ENCODE measurements around the gene ITGA8. TPM values are rescaled to one million over a fixed set of nuclear protein-coding genes. Genes with fewer than 3 reads are reported as not detected.
"Not testable (repeated sequence)": the region's sequence is repeated elsewhere in the genome, so short reads cannot be mapped to it uniquely, and the experiment has no call there.

Gene ITGA8
- polyA plus RNA-seq, 1 donor (not counting 4 experiments of a cell fraction or from before 2014, with no cell fraction given), result not detected

- Histone ChIP-seq H2AFZ (ENCODE audit: control insufficient read depth, low read length) (no peak overlapping the region), H3K79me2 (ENCODE audit: control insufficient read depth, insufficient read depth, low read length) (no peaks in the 10 kb centered on the region), H3K9ac (ENCODE audit: control insufficient read depth, extremely low read depth, insufficient read depth, low read length) (no peak overlapping the region), H3K27ac (ENCODE audit: control insufficient read depth, insufficient read depth, low read length) (no peak overlapping the region), H3K36me3 (ENCODE audit: control insufficient read depth in 2 of 2, extremely low read depth in 1 of 2, insufficient read depth in 2 of 2, low read length in 2 of 2) (no peaks in the 10 kb centered on the region), H4K20me1 (ENCODE audit: control insufficient read depth, extremely low read depth, insufficient read depth, low read length) (no peaks in the 10 kb centered on the region), H3K4me1 (ENCODE audit: control insufficient read depth, extremely low read depth, insufficient read depth, low read length) (no peaks in the 10 kb centered on the region), H3K27me3 (ENCODE audit: control insufficient read depth, extremely low read depth, insufficient read depth, low read length) (no peaks in the 10 kb centered on the region), H3K9me3 (ENCODE audit: control insufficient read depth, low read depth, low read length) (no peaks in the 10 kb centered on the region), H3K4me3 (ENCODE audit: control insufficient read depth in 2 of 3, extremely low read depth in 1 of 3, insufficient read depth in 2 of 3, low read depth in 1 of 3, low read length in 3 of 3) (no peak overlapping the region), H3K9me1 (ENCODE audit: control insufficient read depth, extremely low read depth, insufficient read depth, low read length) (no peaks in the 10 kb centered on the region), H3K4me2 (ENCODE audit: control insufficient read depth, extremely low read depth, insufficient read depth, low read depth, low read length) (no peak overlapping the region)
- FAIRE-seq (no peak), DNase-seq (ENCODE audit: low read depth, low spot score) (no peak)
- no peak for TF ChIP-seq CTCF (optimal IDR thresholded peaks at IDR 0.05 in 1 of 3, IDR thresholded peaks at IDR 0.05 in 1 of 3, conservative IDR thresholded peaks at IDR 0.05 in 1 of 3; ENCODE audit: extremely low read depth in 1 of 3, insufficient read depth in 2 of 3, low read length in 3 of 3)
- no peak for TF ChIP-seq EZH2 (IDR thresholded peaks at IDR 0.05; ENCODE audit: low read length)
- dilution Hi-C loops (cut with MboI; ENCODE audit: extremely low pct_ligation_motif_present, low sequenced_read_pairs), result no loop called here
These were observed 243.4 kb downstream of the ITGA8 start for GRCh38 chr10:15476337-15476736.

- H3K79me2 ChIP-seq (ENCODE audit: control insufficient read depth, insufficient read depth, low read length); H3K9me3 ChIP-seq (ENCODE audit: control insufficient read depth, low read depth, low read length); H3K36me3 ChIP-seq (ENCODE audit: control insufficient read depth in 2 of 2, extremely low read depth in 1 of 2, insufficient read depth in 2 of 2, low read length in 2 of 2); H2AFZ ChIP-seq (ENCODE audit: control insufficient read depth, low read length); H3K27ac ChIP-seq (ENCODE audit: control insufficient read depth, insufficient read depth, low read length); H3K4me2 ChIP-seq (ENCODE audit: control insufficient read depth, extremely low read depth, insufficient read depth, low read depth, low read length); DNase-seq (ENCODE audit: low read depth, low spot score); H3K27me3 ChIP-seq (ENCODE audit: control insufficient read depth, extremely low read depth, insufficient read depth, low read length); dilution Hi-C loops (cut with MboI; ENCODE audit: extremely low pct_ligation_motif_present, low sequenced_read_pairs); H3K9me1 ChIP-seq (ENCODE audit: control insufficient read depth, extremely low read depth, insufficient read depth, low read length); H4K20me1 ChIP-seq (ENCODE audit: control insufficient read depth, extremely low read depth, insufficient read depth, low read length); H3K4me1 ChIP-seq (ENCODE audit: control insufficient read depth, extremely low read depth, insufficient read depth, low read length); H3K9ac ChIP-seq (ENCODE audit: control insufficient read depth, extremely low read depth, insufficient read depth, low read length); FAIRE-seq; H3K4me3 ChIP-seq (ENCODE audit: control insufficient read depth in 2 of 3, extremely low read depth in 1 of 3, insufficient read depth in 2 of 3, low read depth in 1 of 3, low read length in 3 of 3): not testable (repeated sequence)
These were observed 244.3 kb downstream of the ITGA8 start for GRCh38 chr10:15475439-15475838.

- no peak overlapping the region for H2AFZ ChIP-seq (ENCODE audit: control insufficient read depth, low read length)
- no peaks in the 10 kb centered on the region for H3K27me3 ChIP-seq (ENCODE audit: control insufficient read depth, extremely low read depth, insufficient read depth, low read length)
- FAIRE-seq, result no peak
- no peak for DNase-seq (ENCODE audit: low read depth, low spot score)
- H3K9me3 ChIP-seq (ENCODE audit: control insufficient read depth, low read depth, low read length), result no peaks in the 10 kb centered on the region
- no peaks in the 10 kb centered on the region for H3K36me3 ChIP-seq (ENCODE audit: control insufficient read depth in 2 of 2, extremely low read depth in 1 of 2, insufficient read depth in 2 of 2, low read length in 2 of 2)
- no peak overlapping the region for H3K27ac ChIP-seq (ENCODE audit: control insufficient read depth, insufficient read depth, low read length)
- dilution Hi-C loops (cut with MboI; ENCODE audit: extremely low pct_ligation_motif_present, low sequenced_read_pairs), result no loop called here
- TF ChIP-seq EZH2 (IDR thresholded peaks at IDR 0.05; ENCODE audit: low read length), result no peak
- TF ChIP-seq CTCF (optimal IDR thresholded peaks at IDR 0.05 in 1 of 3, IDR thresholded peaks at IDR 0.05 in 1 of 3, conservative IDR thresholded peaks at IDR 0.05 in 1 of 3; ENCODE audit: extremely low read depth in 1 of 3, insufficient read depth in 2 of 3, low read length in 3 of 3), result no peak
- no peak overlapping the region for H3K9ac ChIP-seq (ENCODE audit: control insufficient read depth, extremely low read depth, insufficient read depth, low read length)
- H3K4me3 ChIP-seq (ENCODE audit: control insufficient read depth in 2 of 3, extremely low read depth in 1 of 3, insufficient read depth in 2 of 3, low read depth in 1 of 3, low read length in 3 of 3), result no peak overlapping the region
- no peaks in the 10 kb centered on the region for H3K79me2 ChIP-seq (ENCODE audit: control insufficient read depth, insufficient read depth, low read length)
- no peaks in the 10 kb centered on the region for H3K9me1 ChIP-seq (ENCODE audit: control insufficient read depth, extremely low read depth, insufficient read depth, low read length)
- no peaks in the 10 kb centered on the region for H3K4me1 ChIP-seq (ENCODE audit: control insufficient read depth, extremely low read depth, insufficient read depth, low read length)
- H4K20me1 ChIP-seq (ENCODE audit: control insufficient read depth, extremely low read depth, insufficient read depth, low read length), result no peaks in the 10 kb centered on the region
- no peak overlapping the region for H3K4me2 ChIP-seq (ENCODE audit: control insufficient read depth, extremely low read depth, insufficient read depth, low read depth, low read length)
These were observed 245.1 kb downstream of the ITGA8 start for GRCh38 chr10:15474671-15475070.
